Measurements from ENCODE around the gene TGM6. TPM values are rescaled to one million over a fixed set of nuclear protein-coding genes. Genes with fewer than 3 reads are reported as not detected.

Gene TGM6
- total and polyA plus RNA-seq, 2 donors = not detected

DNA sequence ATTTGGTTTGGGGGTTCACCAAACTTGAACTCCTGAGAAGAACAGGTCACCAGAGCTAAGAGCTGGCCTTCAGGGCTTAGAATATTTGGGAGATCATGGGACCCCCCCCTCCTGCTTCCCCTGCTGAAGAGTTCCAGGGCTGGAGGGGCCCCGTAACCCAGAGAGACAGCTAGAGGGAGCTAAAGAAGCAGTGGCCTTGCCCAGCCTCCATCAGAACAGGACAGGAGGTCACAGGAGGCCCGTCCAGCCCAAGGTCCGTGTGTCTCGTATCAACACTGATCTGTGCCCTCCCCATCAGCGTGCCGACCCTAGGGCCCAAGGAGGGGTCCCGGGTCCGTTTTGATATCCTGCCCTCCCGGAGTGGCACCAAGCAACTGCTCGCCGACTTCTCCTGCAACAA is 40.6 kb upstream of the TGM6 start:
- DNase-seq (ENCODE audit: low read depth in 6 of 9, low spot score in 9 of 9) = no peak
- Histone ChIP-seq H3K27ac (ENCODE audit: low read depth in 1 of 2, low read length in 1 of 2) (no peak overlapping the region), H3K4me3 (ENCODE audit: low read length in 2 of 2) (no peak overlapping the region), H3K27me3 (ENCODE audit: control insufficient read depth in 2 of 2, insufficient read depth in 1 of 2, low read length in 1 of 2) (no peaks in the 10 kb centered on the region), H3K36me3 (ENCODE audit: control insufficient read depth in 2 of 2, insufficient read depth in 2 of 2, low read length in 1 of 2) (no peaks in the 10 kb centered on the region), H3K9me3 (ENCODE audit: control insufficient read depth in 2 of 2, insufficient read depth in 1 of 2, low read length in 1 of 2) (no peaks in the 10 kb centered on the region), H3K4me1 (ENCODE audit: control insufficient read depth in 2 of 2, insufficient read depth in 2 of 2, low read length in 2 of 2) (no peaks in the 10 kb centered on the region)
- 95% methylated on average over 11 of the region's 11 CpGs for WGBS

DNA sequence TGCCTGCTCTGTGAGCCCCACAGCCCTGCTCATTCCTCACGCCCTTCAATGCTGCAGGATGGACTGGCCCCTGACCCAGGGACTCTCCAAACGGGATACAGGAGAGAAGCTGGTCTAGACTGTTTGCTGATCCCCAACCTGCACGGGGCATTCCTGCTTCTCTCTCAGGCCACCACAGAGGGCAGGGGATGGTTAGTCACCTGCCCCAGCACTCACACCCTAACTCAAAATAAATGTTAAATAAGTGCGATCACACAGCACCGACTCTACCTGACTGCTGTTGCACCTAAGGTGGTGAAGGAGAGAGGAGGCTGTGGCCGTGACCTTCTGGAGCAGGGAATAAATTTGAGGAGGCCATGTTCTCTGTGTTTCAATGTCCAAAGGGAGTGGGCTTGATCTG is 39.9 kb upstream of the TGM6 start:
- Histone ChIP-seq H3K9me3 (ENCODE audit: control insufficient read depth in 2 of 2, insufficient read depth in 1 of 2, low read length in 1 of 2) (no peaks in the 10 kb centered on the region), H3K27me3 (ENCODE audit: control insufficient read depth in 2 of 2, insufficient read depth in 1 of 2, low read length in 1 of 2) (no peaks in the 10 kb centered on the region), H3K36me3 (ENCODE audit: control insufficient read depth in 2 of 2, insufficient read depth in 2 of 2, low read length in 1 of 2) (no peaks in the 10 kb centered on the region), H3K4me1 (ENCODE audit: control insufficient read depth in 2 of 2, insufficient read depth in 2 of 2, low read length in 2 of 2) (no peaks in the 10 kb centered on the region), H3K27ac (ENCODE audit: low read depth in 1 of 2, low read length in 1 of 2) (no peak overlapping the region), H3K4me3 (ENCODE audit: low read length in 2 of 2) (no peak overlapping the region)
- 92% methylated on average over 6 of the region's 6 CpGs for WGBS
- DNase-seq (ENCODE audit: low read depth in 6 of 9, low spot score in 9 of 9) = no peak

DNA sequence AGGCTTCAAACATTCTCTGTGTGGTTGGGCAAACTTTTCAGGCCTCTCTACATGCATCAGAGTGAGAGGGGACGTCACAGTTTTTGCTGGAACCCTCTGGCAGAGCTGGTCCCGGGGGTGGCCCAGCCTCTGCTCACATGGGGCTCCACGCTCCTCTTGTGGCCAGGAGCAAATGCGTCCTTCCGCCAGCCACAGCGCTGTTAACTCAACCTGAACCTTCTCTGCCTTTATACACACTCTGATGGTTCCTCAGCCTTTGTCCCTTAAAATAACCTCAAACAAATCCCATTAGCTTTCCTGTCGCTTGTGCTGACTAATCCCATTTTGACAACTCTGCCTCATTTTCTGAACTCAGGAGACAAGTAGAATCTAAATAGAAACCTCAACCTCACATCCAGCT is 39.4 kb upstream of the TGM6 start:
- Histone ChIP-seq H3K4me3 (ENCODE audit: low read length in 2 of 2) (no peak overlapping the region), H3K4me1 (ENCODE audit: control insufficient read depth in 2 of 2, insufficient read depth in 2 of 2, low read length in 2 of 2) (no peaks in the 10 kb centered on the region), H3K27me3 (ENCODE audit: control insufficient read depth in 2 of 2, insufficient read depth in 1 of 2, low read length in 1 of 2) (no peaks in the 10 kb centered on the region), H3K9me3 (ENCODE audit: control insufficient read depth in 2 of 2, insufficient read depth in 1 of 2, low read length in 1 of 2) (no peaks in the 10 kb centered on the region), H3K27ac (ENCODE audit: low read depth in 1 of 2, low read length in 1 of 2) (no peak overlapping the region), H3K36me3 (ENCODE audit: control insufficient read depth in 2 of 2, insufficient read depth in 2 of 2, low read length in 1 of 2) (no peaks in the 10 kb centered on the region)
- whole genome bisulfite sequencing = 86% methylated on average over 7 of the region's 7 CpGs
- DNase-seq (ENCODE audit: low read depth in 6 of 9, low spot score in 9 of 9) = no peak

DNA sequence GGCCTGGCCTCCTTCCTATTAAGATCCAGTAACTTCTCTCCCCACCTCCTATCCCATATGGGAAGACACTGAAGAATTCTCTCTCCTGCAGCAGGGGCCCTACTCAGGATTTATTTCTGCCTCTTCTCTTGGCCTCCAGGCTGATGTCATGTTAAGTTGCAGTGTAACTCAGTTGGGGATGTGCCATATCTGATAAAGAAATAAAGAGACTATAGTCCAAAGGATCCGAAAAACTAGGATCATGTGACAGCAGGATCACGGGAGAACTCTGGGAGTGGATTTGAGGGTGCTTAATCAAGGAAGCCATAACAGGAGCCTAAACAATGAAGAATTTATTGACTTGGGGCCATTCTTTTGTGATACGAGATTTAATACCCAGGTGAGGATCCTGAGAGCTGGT is 38.5 kb upstream of the TGM6 start:
- no peaks in the 10 kb centered on the region for H3K27me3 ChIP-seq (ENCODE audit: control insufficient read depth in 2 of 2, insufficient read depth in 1 of 2, low read length in 1 of 2)
- 94% methylated on average over 3 of the region's 3 CpGs for WGBS
- H3K4me3 ChIP-seq (ENCODE audit: low read length in 2 of 2) = no peak overlapping the region
- no peaks in the 10 kb centered on the region for H3K36me3 ChIP-seq (ENCODE audit: control insufficient read depth in 2 of 2, insufficient read depth in 2 of 2, low read length in 1 of 2)
- H3K4me1 ChIP-seq (ENCODE audit: control insufficient read depth in 2 of 2, insufficient read depth in 2 of 2, low read length in 2 of 2) = no peaks in the 10 kb centered on the region
- no peak for DNase-seq (ENCODE audit: low read depth in 6 of 9, low spot score in 9 of 9)
- peaks cover 0 to 1% of the 10 kb centered on the region in 2 donors for H3K9me3 ChIP-seq (ENCODE audit: control insufficient read depth in 2 of 2, insufficient read depth in 1 of 2, low read length in 1 of 2)
- no peak overlapping the region for H3K27ac ChIP-seq (ENCODE audit: low read depth in 1 of 2, low read length in 1 of 2)

DNA sequence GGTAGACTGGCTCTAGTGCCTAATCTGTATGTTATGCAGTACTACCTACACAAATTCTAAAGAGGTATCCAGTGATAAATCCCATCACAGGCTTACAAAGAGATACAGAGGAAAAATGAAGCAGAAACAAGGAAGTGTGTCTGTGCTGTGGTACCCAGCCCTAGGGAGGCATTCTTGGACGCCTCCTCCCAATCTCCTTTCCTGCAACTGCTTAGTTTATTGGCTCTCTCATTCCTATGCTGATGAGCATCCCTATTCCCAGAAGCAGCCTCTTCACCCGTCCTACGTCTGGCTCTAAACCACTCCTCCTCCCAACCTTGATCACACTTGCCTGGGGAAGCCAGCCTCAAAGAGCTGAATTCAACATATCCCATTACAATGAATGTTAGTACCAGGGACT is 34.5 kb upstream of the TGM6 start:
- WGBS = 96% methylated on average over 3 of the region's 3 CpGs
- no peak for DNase-seq (ENCODE audit: low read depth in 6 of 9, low spot score in 9 of 9)

DNA sequence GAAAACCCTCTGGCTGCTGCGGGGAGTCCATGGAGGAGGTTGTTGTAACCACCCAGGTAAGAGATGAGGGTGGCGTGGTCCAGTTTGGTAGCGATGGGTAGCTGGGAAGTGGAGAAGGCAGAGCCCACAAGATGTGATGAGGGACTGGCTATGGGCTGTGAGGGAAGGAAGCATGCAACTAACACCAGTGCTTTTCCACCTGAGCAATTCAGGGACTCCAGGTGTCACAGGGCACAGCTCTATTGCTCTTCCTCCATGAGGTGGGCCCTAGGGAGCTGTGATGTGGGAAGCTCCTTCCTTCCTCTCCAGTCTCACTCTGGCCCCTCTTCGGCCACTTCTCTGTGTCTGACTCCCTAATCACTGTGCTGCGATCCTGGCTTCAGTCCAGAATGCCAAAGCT is 32.4 kb upstream of the TGM6 start:
- peaks cover 0 to 3% of the 10 kb centered on the region in 2 donors for H3K9me3 ChIP-seq (ENCODE audit: control insufficient read depth in 2 of 2, insufficient read depth in 1 of 2, low read length in 1 of 2)
- no peaks in the 10 kb centered on the region for H3K27me3 ChIP-seq (ENCODE audit: control insufficient read depth in 2 of 2, insufficient read depth in 1 of 2, low read length in 1 of 2)
- no peaks in the 10 kb centered on the region for H3K4me1 ChIP-seq (ENCODE audit: control insufficient read depth in 2 of 2, insufficient read depth in 2 of 2, low read length in 2 of 2)
- no peak overlapping the region for H3K4me3 ChIP-seq (ENCODE audit: low read length in 2 of 2)
- H3K36me3 ChIP-seq (ENCODE audit: control insufficient read depth in 2 of 2, insufficient read depth in 2 of 2, low read length in 1 of 2) = no peaks in the 10 kb centered on the region
- WGBS = 88% methylated on average over 5 of the region's 5 CpGs
- H3K27ac ChIP-seq (ENCODE audit: low read depth in 1 of 2, low read length in 1 of 2) = no peak overlapping the region
- DNase-seq (ENCODE audit: low read depth in 6 of 9, low spot score in 9 of 9) = no peak

More for the DNA sequence above, 34.5 kb upstream of the TGM6 start:
- H3K27ac ChIP-seq (ENCODE audit: low read depth in 1 of 2, low read length in 1 of 2) = no peak overlapping the region
- no peaks in the 10 kb centered on the region for H3K4me1 ChIP-seq (ENCODE audit: control insufficient read depth in 2 of 2, insufficient read depth in 2 of 2, low read length in 2 of 2)
- no peak overlapping the region for H3K4me3 ChIP-seq (ENCODE audit: low read length in 2 of 2)
- no peaks in the 10 kb centered on the region for H3K27me3 ChIP-seq (ENCODE audit: control insufficient read depth in 2 of 2, insufficient read depth in 1 of 2, low read length in 1 of 2)
- H3K9me3 ChIP-seq (ENCODE audit: control insufficient read depth in 2 of 2, insufficient read depth in 1 of 2, low read length in 1 of 2) = peaks cover 0 to 3% of the 10 kb centered on the region in 2 donors
- no peaks in the 10 kb centered on the region for H3K36me3 ChIP-seq (ENCODE audit: control insufficient read depth in 2 of 2, insufficient read depth in 2 of 2, low read length in 1 of 2)

DNA sequence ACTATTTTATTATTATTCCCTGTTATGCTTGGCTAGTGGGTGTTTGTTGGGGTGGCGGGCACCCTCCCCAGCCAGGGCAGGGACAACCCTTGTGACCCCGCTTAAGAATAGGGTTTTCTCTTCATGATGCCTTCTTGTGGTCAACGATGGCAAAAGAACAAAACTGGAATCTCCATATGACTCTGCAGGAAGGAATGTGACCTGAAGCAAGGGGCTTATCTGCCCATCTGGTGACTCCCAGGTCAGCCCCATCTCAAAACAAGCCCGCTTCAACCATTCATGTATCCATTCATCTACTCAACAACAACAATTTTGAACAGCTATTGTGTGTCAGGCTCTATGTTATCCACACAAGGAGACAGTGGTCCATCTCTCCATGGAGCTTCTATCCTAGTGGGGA is 30.9 kb upstream of the TGM6 start:
- WGBS = 84% methylated on average over 4 of the region's 4 CpGs
- Histone ChIP-seq H3K36me3 (ENCODE audit: control insufficient read depth in 2 of 2, insufficient read depth in 2 of 2, low read length in 1 of 2) (no peaks in the 10 kb centered on the region), H3K9me3 (ENCODE audit: control insufficient read depth in 2 of 2, insufficient read depth in 1 of 2, low read length in 1 of 2) (peaks cover 0 to 3% of the 10 kb centered on the region in 2 donors), H3K27ac (ENCODE audit: low read depth in 1 of 2, low read length in 1 of 2) (no peak overlapping the region), H3K27me3 (ENCODE audit: control insufficient read depth in 2 of 2, insufficient read depth in 1 of 2, low read length in 1 of 2) (no peaks in the 10 kb centered on the region), H3K4me3 (ENCODE audit: low read length in 2 of 2) (no peak overlapping the region), H3K4me1 (ENCODE audit: control insufficient read depth in 2 of 2, insufficient read depth in 2 of 2, low read length in 2 of 2) (no peaks in the 10 kb centered on the region)
- no peak for DNase-seq (ENCODE audit: low read depth in 6 of 9, low spot score in 9 of 9)

DNA sequence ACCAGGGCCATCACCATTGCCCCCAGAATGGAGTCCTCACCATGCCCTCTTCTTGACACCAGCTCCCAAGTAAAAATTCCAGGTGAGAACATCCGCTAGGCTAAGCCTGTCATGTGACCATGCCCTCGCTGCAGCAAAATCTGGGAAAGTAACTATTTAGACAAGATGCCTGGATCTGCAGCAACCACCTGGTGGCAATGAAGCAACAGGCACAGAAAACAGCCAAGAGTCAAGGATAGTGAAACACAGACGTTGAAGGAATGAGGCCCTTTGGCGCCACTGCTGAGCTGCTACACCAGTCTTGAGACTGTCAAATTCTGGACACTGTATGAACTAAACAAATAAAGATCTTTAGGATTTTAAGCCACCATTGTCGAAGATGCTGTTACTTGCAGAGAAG is 30.1 kb upstream of the TGM6 start:
- no peaks in the 10 kb centered on the region for H3K4me1 ChIP-seq (ENCODE audit: control insufficient read depth in 2 of 2, insufficient read depth in 2 of 2, low read length in 2 of 2)
- WGBS = 91% methylated on average over 5 of the region's 5 CpGs

DNA sequence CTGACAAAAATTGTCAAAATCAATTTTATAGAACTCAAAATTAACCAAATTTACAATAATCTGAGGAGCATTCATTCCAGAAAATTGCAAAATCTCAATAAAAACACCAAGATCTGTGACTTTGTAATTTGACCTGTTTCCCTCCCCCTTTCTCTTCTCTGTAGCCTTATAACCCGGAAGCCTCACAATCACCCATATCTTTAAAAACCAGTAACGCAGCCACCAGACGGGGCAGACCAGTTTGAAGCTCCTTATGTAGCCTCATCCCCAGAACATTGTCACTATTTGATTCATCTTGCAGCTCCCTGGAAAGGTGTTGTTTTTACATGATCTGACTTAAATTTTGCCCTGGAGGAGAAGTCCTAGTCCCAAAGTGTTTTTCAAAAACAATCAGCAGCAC is 27.5 kb upstream of the TGM6 start:
- no peaks in the 10 kb centered on the region for H3K27me3 ChIP-seq (ENCODE audit: control insufficient read depth in 2 of 2, insufficient read depth in 1 of 2, low read length in 1 of 2)
- no peaks in the 10 kb centered on the region for H3K9me3 ChIP-seq (ENCODE audit: control insufficient read depth in 2 of 2, insufficient read depth in 1 of 2, low read length in 1 of 2)
- no peak overlapping the region for H3K4me3 ChIP-seq (ENCODE audit: low read length in 2 of 2)
- DNase-seq (ENCODE audit: low read depth in 6 of 9, low spot score in 9 of 9) = no peak
- 79% methylated on average over 3 of the region's 3 CpGs for WGBS
- no peak overlapping the region for H3K27ac ChIP-seq (ENCODE audit: low read depth in 1 of 2, low read length in 1 of 2)
- no peaks in the 10 kb centered on the region for H3K36me3 ChIP-seq (ENCODE audit: control insufficient read depth in 2 of 2, insufficient read depth in 2 of 2, low read length in 1 of 2)
- no peaks in the 10 kb centered on the region for H3K4me1 ChIP-seq (ENCODE audit: control insufficient read depth in 2 of 2, insufficient read depth in 2 of 2, low read length in 2 of 2)

More for the DNA sequence above, 30.1 kb upstream of the TGM6 start:
- H3K9me3 ChIP-seq (ENCODE audit: control insufficient read depth in 2 of 2, insufficient read depth in 1 of 2, low read length in 1 of 2) = peaks cover 0 to 3% of the 10 kb centered on the region in 2 donors
- no peak overlapping the region for H3K27ac ChIP-seq (ENCODE audit: low read depth in 1 of 2, low read length in 1 of 2)
- DNase-seq (ENCODE audit: low read depth in 6 of 9, low spot score in 9 of 9) = no peak
- no peaks in the 10 kb centered on the region for H3K36me3 ChIP-seq (ENCODE audit: control insufficient read depth in 2 of 2, insufficient read depth in 2 of 2, low read length in 1 of 2)
- H3K4me3 ChIP-seq (ENCODE audit: low read length in 2 of 2) = no peak overlapping the region
- H3K27me3 ChIP-seq (ENCODE audit: control insufficient read depth in 2 of 2, insufficient read depth in 1 of 2, low read length in 1 of 2) = no peaks in the 10 kb centered on the region

DNA sequence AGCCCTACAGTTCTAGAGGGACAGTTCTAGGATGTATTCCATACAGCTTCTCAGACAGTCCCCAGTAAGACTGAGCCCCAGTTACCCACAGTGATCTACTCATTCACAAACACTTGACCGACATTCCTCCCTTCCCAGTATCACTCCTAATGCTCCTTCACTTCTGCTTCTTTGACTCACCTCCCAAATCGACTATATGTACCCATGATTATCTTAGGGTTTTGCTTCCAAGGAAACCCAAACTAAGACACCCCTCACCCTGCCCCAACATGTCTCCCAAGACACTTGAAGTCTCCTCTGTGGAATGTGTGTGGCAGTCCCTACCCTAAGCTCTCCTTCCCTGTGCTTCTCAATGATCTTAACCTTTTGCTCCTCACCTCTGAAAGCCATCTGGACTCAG is 23.6 kb upstream of the TGM6 start:
- no peak for DNase-seq (ENCODE audit: low read depth in 6 of 9, low spot score in 9 of 9)
- 95% methylated on average over 2 of the region's 2 CpGs for WGBS
- Histone ChIP-seq H3K36me3 (ENCODE audit: control insufficient read depth in 2 of 2, insufficient read depth in 2 of 2, low read length in 1 of 2) (no peaks in the 10 kb centered on the region), H3K9me3 (ENCODE audit: control insufficient read depth in 2 of 2, insufficient read depth in 1 of 2, low read length in 1 of 2) (no peaks in the 10 kb centered on the region), H3K27ac (ENCODE audit: low read depth in 1 of 2, low read length in 1 of 2) (no peak overlapping the region), H3K27me3 (ENCODE audit: control insufficient read depth in 2 of 2, insufficient read depth in 1 of 2, low read length in 1 of 2) (peaks cover 0 to 2% of the 10 kb centered on the region in 2 donors), H3K4me1 (ENCODE audit: control insufficient read depth in 2 of 2, insufficient read depth in 2 of 2, low read length in 2 of 2) (no peaks in the 10 kb centered on the region), H3K4me3 (ENCODE audit: low read length in 2 of 2) (no peak overlapping the region)
